HepG2 (cell line): ENCODE measurements around the gene CEP20. TPM values are rescaled to one million over a fixed set of nuclear protein-coding genes. Genes with fewer than 3 reads are reported as not detected.

Experiments
- BCLAF1 ChIP-seq: fragments of 450-650 bp; IDR thresholded peaks from 2 replicates; pipeline ENCODE4 v1.6.1; 2017; ENCODE audit warnings: mild to moderate bottlenecking
- DZIP1 ChIP-seq: sonication (generic); formaldehyde crosslinking; IDR thresholded peaks from 2 replicates; pipeline ENCODE4 v1.5.0; 2020; ENCODE audit warnings: mild to moderate bottlenecking, missing genetic modification reagents
- HNF1B ChIP-seq: sonication (generic); formaldehyde crosslinking; IDR thresholded peaks from 2 replicates; pipeline ENCODE4 v1.5.1; 2020; ENCODE audit warnings: mild to moderate bottlenecking, moderate library complexity, missing genetic modification reagents
- KDM2A ChIP-seq: sonication (generic); formaldehyde crosslinking; IDR thresholded peaks from 2 replicates; pipeline ENCODE4 v1.4.0; 2020; ENCODE audit warnings: low read depth, missing genetic modification reagents, borderline replicate concordance
- MEIS1 ChIP-seq: sonication (generic); formaldehyde crosslinking; IDR thresholded peaks from 2 replicates; pipeline ENCODE4 v1.9.0; 2021; ENCODE audit warnings: mild to moderate bottlenecking, missing genetic modification reagents, moderate library complexity, borderline replicate concordance
- NKX3-1 ChIP-seq: sonication (generic); formaldehyde crosslinking; IDR thresholded peaks from 2 replicates; pipeline ENCODE4 v1.5.0; 2020; ENCODE audit warnings: missing genetic modification reagents
- TAF15 ChIP-seq: fragments of 200-400 bp; formaldehyde crosslinking; IDR thresholded peaks from one replicate; pipeline ENCODE4 v1.6.1; 2018; ENCODE audit warnings: mild to moderate bottlenecking, low read depth, low read length; ENCODE audit not compliant: poor library complexity, severe bottlenecking
- TEAD3 ChIP-seq: optimal IDR thresholded peaks from 2 replicates; pipeline ENCODE3; 2016; ENCODE audit warnings: borderline replicate concordance
- TOE1 ChIP-seq: sonication (generic); formaldehyde crosslinking; IDR thresholded peaks from 2 replicates; pipeline ENCODE4 v1.4.0; 2020; ENCODE audit warnings: mild to moderate bottlenecking, missing genetic modification reagents
- ZBTB7A ChIP-seq: sonication (generic); formaldehyde crosslinking; IDR thresholded peaks from 2 replicates; pipeline ENCODE4 v1.8.0; 2022; ENCODE audit warnings: mild to moderate bottlenecking, missing genetic modification reagents
- ZNF180 ChIP-seq: sonication (generic); formaldehyde crosslinking; IDR thresholded peaks from 2 replicates; pipeline ENCODE4 v1.4.0; 2020; ENCODE audit warnings: low read depth, missing genetic modification reagents, borderline replicate concordance
- ZNF512 ChIP-seq: sonication (generic); formaldehyde crosslinking; IDR thresholded peaks from 2 replicates; pipeline ENCODE4 v1.4.0; 2020; ENCODE audit warnings: mild to moderate bottlenecking, missing genetic modification reagents
- ZNF83 ChIP-seq: sonication (generic); formaldehyde crosslinking; IDR thresholded peaks from 2 replicates; pipeline ENCODE4 v1.4.0; 2020; ENCODE audit warnings: missing genetic modification reagents, mild to moderate bottlenecking, borderline replicate concordance
- ZNF891 ChIP-seq: sonication (generic); formaldehyde crosslinking; IDR thresholded peaks from 2 replicates; pipeline ENCODE4 v1.5.0; 2020; ENCODE audit warnings: mild to moderate bottlenecking, missing genetic modification reagents
- polyA plus RNA-seq, 8 experiments: library from polyadenylated mRNA; depleted of rRNA in 3 of 8; stranded (reverse) in 7 of 8; unstranded in 1 of 8; fragments of >200 nt; fragmentation: Illumina TruSeq in 4 of 8; extraction: Trizol in 4 of 8; gene quantifications; 2 replicates each; pipeline versions ENCODE4 v1.2.1 to v1.2.3, GENCODE V29; 2011 to 2016; ENCODE audit warnings: low read depth in 4 of 8, missing spikeins in 1 of 8, mixed read lengths in 1 of 8; ENCODE audit not compliant: insufficient read depth in 1 of 8
- total RNA-seq, 5 experiments: library from RNA; depleted of rRNA; stranded (reverse); fragments of >200 nt; fragmentation: Illumina TruSeq; extraction: Trizol; gene quantifications; 2 replicates each; pipeline ENCODE4 v1.2.3, GENCODE V29; 2016; ENCODE audit warnings: low read depth in 1 of 5

CEP20 gene
- total and polyA plus RNA-seq, 2 of the 13 experiments (the other 11 are each of a cell fraction or from before 2014, with no cell fraction given), result 53.0 to 54.1 TPM

- TF ChIP-seq HNF1B (CRISPR knock-in tag), result peak; percentile 12
- peak; percentile 65; the same call in 1 of the 2 replicates for TF ChIP-seq TOE1 (CRISPR knock-in tag)
- TF ChIP-seq MEIS1, result peak; percentile 52; the same call in 1 of the 2 replicates
- TF ChIP-seq TEAD3 (CRISPR knock-in tag), result peak; percentile 5
- TF ChIP-seq KDM2A (CRISPR knock-in tag), result peak; percentile 71; the same call in 1 of the 2 replicates
- no peak for TF ChIP-seq ZNF512 (CRISPR knock-in tag)
- no peak for TF ChIP-seq BCLAF1
- no peak for TF ChIP-seq NKX3-1 (CRISPR knock-in tag)
- TF ChIP-seq ZNF891, result peak; percentile 93
- TF ChIP-seq DZIP1 (CRISPR knock-in tag), result peak; percentile 79; the same call in 1 of the 2 replicates
- peak; percentile 96 for TF ChIP-seq TAF15
- no peak for TF ChIP-seq ZBTB7A (CRISPR knock-in tag)
- TF ChIP-seq ZNF83, result no peak
- no peak for TF ChIP-seq ZNF180 (CRISPR knock-in tag)
Measured at GRCh38 chr16:15888072-15888976, at the start of gene CEP20 (continued).
